ENCODE results near the gene BCAT1.
"Not testable (repeated sequence)": the region's sequence is repeated elsewhere in the genome, so short reads cannot be mapped to it uniquely, and the experiment has no call there.

BCAT1 gene

GRCh38 chr12:24815114-24815423, 133.8 kb downstream of the BCAT1 start:
- DNase-seq (ENCODE audit: low spot score), result no peak

- DNase-seq (ENCODE audit: low spot score), result no peak
Measured at GRCh38 chr12:24814379-24815113, 134.4 kb downstream of the BCAT1 start.

GRCh38 chr12:24810378-24810777, 138.5 kb downstream of the BCAT1 start:
- no peak for DNase-seq (ENCODE audit: low spot score)

- DNase-seq (ENCODE audit: low spot score), result not testable (repeated sequence)
Measured at GRCh38 chr12:24809306-24809705, 139.6 kb downstream of the BCAT1 start.

- DNase-seq (ENCODE audit: low spot score), result no peak
Measured at GRCh38 chr12:24808651-24809050, 140.2 kb downstream of the BCAT1 start.

- no peak for DNase-seq (ENCODE audit: low spot score)
Measured at GRCh38 chr12:24806386-24806785, 142.5 kb downstream of the BCAT1 start.

- DNase-seq (ENCODE audit: low spot score), result no peak
Measured at GRCh38 chr12:24803430-24804245, 145.3 kb downstream of the BCAT1 start.

- DNase-seq (ENCODE audit: low spot score), result no peak
Measured at GRCh38 chr12:24798335-24798734, 150.6 kb downstream of the BCAT1 start.

- DNase-seq (ENCODE audit: low spot score), result no peak
Measured at GRCh38 chr12:24797901-24798300, 151.0 kb downstream of the BCAT1 start.

- DNase-seq (ENCODE audit: low spot score), result no peak
Measured at GRCh38 chr12:24796876-24797275, 152.0 kb downstream of the BCAT1 start.

GRCh38 chr12:24795699-24796347, 153.1 kb downstream of the BCAT1 start:
- no peak for DNase-seq (ENCODE audit: low spot score)

- DNase-seq (ENCODE audit: low spot score), result no peak
Measured at GRCh38 chr12:24791622-24792021, 157.3 kb downstream of the BCAT1 start.

GRCh38 chr12:24788886-24789285, 160.0 kb downstream of the BCAT1 start:
- no peak for DNase-seq (ENCODE audit: low spot score)

- no peak for DNase-seq (ENCODE audit: low spot score)
Measured at GRCh38 chr12:24780697-24781368, 168.1 kb downstream of the BCAT1 start.

GRCh38 chr12:24778486-24779304, 170.2 kb downstream of the BCAT1 start:
- no peak for DNase-seq (ENCODE audit: low spot score)

GRCh38 chr12:24777359-24777758, 171.5 kb downstream of the BCAT1 start:
- DNase-seq (ENCODE audit: low spot score), result no peak

- DNase-seq (ENCODE audit: low spot score), result no peak
Measured at GRCh38 chr12:24776861-24777260, 172.0 kb downstream of the BCAT1 start.

- DNase-seq (ENCODE audit: low spot score), result no peak
Measured at GRCh38 chr12:24775073-24775472, 173.8 kb downstream of the BCAT1 start.

GRCh38 chr12:24773996-24774395, 174.9 kb downstream of the BCAT1 start:
- DNase-seq (ENCODE audit: low spot score), result no peak

GRCh38 chr12:24772813-24773212, 176.1 kb downstream of the BCAT1 start:
- DNase-seq (ENCODE audit: low spot score), result no peak

GRCh38 chr12:24770821-24771220, 178.1 kb downstream of the BCAT1 start:
- DNase-seq (ENCODE audit: low spot score), result no peak

- no peak for DNase-seq (ENCODE audit: low spot score)
Measured at GRCh38 chr12:24770334-24770733, 178.6 kb downstream of the BCAT1 start.

Measured in HuH-7.5 (cell line).